B cell (primary cell): ENCODE results near the gene BEND5.

Experiments
- CTCF ChIP-seq: fragments of 200-600 bp; IDR thresholded peaks from one replicate; pipeline ENCODE4 v1.8.0; 2022; ENCODE audit warnings: antibody characterized with exemption, mild to moderate bottlenecking
- EZH2 ChIP-seq: IDR thresholded peaks from 2 replicates; pipeline ENCODE4 v1.6.1; 2012; ENCODE audit warnings: borderline replicate concordance, low read depth, mild to moderate bottlenecking, moderate library complexity, low read length; ENCODE audit not compliant: insufficient read depth, poor library complexity, severe bottlenecking

- TF ChIP-seq CTCF (no peak), EZH2 (no peak)
These were observed 15.8 kb downstream of the BEND5 start for GRCh38 chr1:48760857-48761256.
